Hypothalamus (tissue), 51 donors: ENCODE measurements around the gene TMEM167A.
A peak's percentile ranks its signal among the peaks of the same experiment; 100 is the strongest.

Experiments used
- DNase-seq, 51 donors: peaks; one replicate each; lab custom pipeline; 2025; lab: John Stamatoyannopoulos, UW

Gene TMEM167A

GRCh38 chr5:83036991-83037575 is 40.1 kb downstream of the TMEM167A start:
- peak in 1 of 51 donors; percentile 29 for DNase-seq

- peak in 50 of 51 donors; percentile 3 to 97 (median 81) for DNase-seq
These were observed 41.7 kb downstream of the TMEM167A start for GRCh38 chr5:83035373-83036100.

GRCh38 chr5:83034528-83035207 is 42.5 kb downstream of the TMEM167A start:
- no peak for DNase-seq

GRCh38 chr5:83034036-83034435 is 43.2 kb downstream of the TMEM167A start:
- peak in 1 of 51 donors; percentile 14 for DNase-seq

- no peak for DNase-seq
These were observed 45.8 kb downstream of the TMEM167A start for GRCh38 chr5:83031381-83031780.

- DNase-seq: no peak
These were observed 47.3 kb downstream of the TMEM167A start for GRCh38 chr5:83029912-83030311.

- DNase-seq: no peak
These were observed 50.1 kb downstream of the TMEM167A start for GRCh38 chr5:83026930-83027687.

- no peak for DNase-seq
These were observed 50.7 kb downstream of the TMEM167A start for GRCh38 chr5:83026516-83026915.

GRCh38 chr5:83025690-83026478 is 51.3 kb downstream of the TMEM167A start:
- DNase-seq: no peak

- DNase-seq: no peak
These were observed 54.9 kb downstream of the TMEM167A start for GRCh38 chr5:83022334-83022733.

GRCh38 chr5:83015676-83016075 is 61.5 kb downstream of the TMEM167A start:
- no peak for DNase-seq

- no peak for DNase-seq
These were observed 65.2 kb downstream of the TMEM167A start for GRCh38 chr5:83011985-83012384.

GRCh38 chr5:83009408-83009807 is 67.8 kb downstream of the TMEM167A start:
- no peak for DNase-seq

- no peak for DNase-seq
These were observed 69.4 kb downstream of the TMEM167A start for GRCh38 chr5:83007755-83008154.

GRCh38 chr5:83006683-83007283 is 70.4 kb downstream of the TMEM167A start:
- no peak for DNase-seq

GRCh38 chr5:83003791-83004190 is 73.4 kb downstream of the TMEM167A start:
- no peak for DNase-seq
